PC-9 (cell line): ENCODE measurements around the gene ZRANB1. TPM values are rescaled to one million over a fixed set of nuclear protein-coding genes. Genes with fewer than 3 reads are reported as not detected.

Experiments used
- BruUV-seq: library from RNA; stranded (reverse); fragments of 400-500 nt; replicated peaks from 2 replicates; lab custom pipeline; 2021; lab: Mats Ljungman, UMichigan
- CTCF ChIA-PET: fragments of 300-600 bp; sonication (Branson Sonifier 250); formaldehyde crosslinking; loops from one replicate; lab custom pipeline; 2022; ENCODE audit warnings: antibody characterized with exemption; lab: Charles Lee
- POLR2A ChIA-PET: fragments of 300-600 bp; sonication (Branson Sonifier 250); formaldehyde crosslinking; loops from one replicate; lab custom pipeline; 2022; ENCODE audit warnings: antibody characterized with exemption; ENCODE audit not compliant: unreplicated experiment; lab: Charles Lee
- DNase-seq, 2 experiments: peaks; one replicate each; pipeline versions ENCODE4 v3.0.0 to v3.0.0-alpha.2; 2015 to 2022; ENCODE audit warnings: mixed read lengths in 1 of 2
- H2AFZ ChIP-seq: fragments of 200-600 bp; sonication (generic); 2 replicates; pipeline ENCODE4 v1.8.1; 2017; ENCODE audit warnings: antibody characterized with exemption
- H3F3A ChIP-seq: fragments of 200-600 bp; sonication (generic); 2 replicates; pipeline ENCODE4 v1.8.1; 2017; ENCODE audit warnings: antibody characterized with exemption, mild to moderate bottlenecking, low read depth; ENCODE audit not compliant: insufficient read depth
- H3K27ac ChIP-seq: fragments of 200-600 bp; sonication (generic); 2 replicates; pipeline ENCODE4 v1.6.1; 2016; ENCODE audit warnings: mixed run types
- H3K27me3 ChIP-seq: fragments of 200-600 bp; sonication (generic); 2 replicates; pipeline ENCODE4 v1.6.1; 2016; ENCODE audit warnings: low read depth, mixed run types; ENCODE audit not compliant: insufficient read depth
- H3K36me3 ChIP-seq: fragments of 200-600 bp; sonication (generic); 2 replicates; pipeline ENCODE4 v1.6.1; 2016; ENCODE audit warnings: low read depth, mixed run types
- H3K4me1 ChIP-seq: fragments of 200-600 bp; sonication (generic); replicated peaks from 2 replicates; pipeline ENCODE4 v1.6.1; 2016; ENCODE audit warnings: mixed run types; ENCODE audit not compliant: insufficient read depth
- H3K4me2 ChIP-seq: fragments of 200-600 bp; sonication (generic); 2 replicates; pipeline ENCODE4 v1.6.1; 2017; ENCODE audit warnings: mixed run types
- H3K4me3 ChIP-seq: fragments of 200-600 bp; sonication (generic); 2 replicates; pipeline ENCODE4 v1.6.1; 2016; ENCODE audit warnings: mixed run types
- H3K79me2 ChIP-seq: fragments of 200-600 bp; sonication (generic); 2 replicates; pipeline ENCODE4 v1.6.1; 2017; ENCODE audit warnings: low read depth, mixed run types
- H3K9me2 ChIP-seq: fragments of 200-600 bp; sonication (generic); 2 replicates; pipeline ENCODE4 v1.8.1; 2017; ENCODE audit warnings: mild to moderate bottlenecking; ENCODE audit not compliant: insufficient read depth
- H3K9me3 ChIP-seq: fragments of 200-600 bp; sonication (generic); 2 replicates; pipeline ENCODE4 v1.8.1; 2016; ENCODE audit warnings: low read depth; ENCODE audit not compliant: insufficient read depth
- H4K20me1 ChIP-seq: fragments of 200-600 bp; sonication (generic); 2 replicates; pipeline ENCODE4 v1.8.1; 2017; ENCODE audit not compliant: insufficient read depth
- CTCF ChIP-seq: fragments of 200-600 bp; sonication (generic); conservative IDR thresholded peaks from 2 replicates; pipeline ENCODE4 v1.6.1; 2017; ENCODE audit warnings: mixed run types, antibody characterized with exemption, mild to moderate bottlenecking, moderate library complexity
- EZH2 ChIP-seq: fragments of 200-600 bp; sonication (generic); IDR thresholded peaks from 2 replicates; pipeline ENCODE4 v1.8.0; 2017; ENCODE audit warnings: antibody characterized with exemption, low read depth
- intact Hi-C: fragments of 100-400 bp; cut with micrococcal nuclease; formaldehyde crosslinking; loops from one replicate; pipeline ENCODE4 v1.10.0; 2022; ENCODE audit not compliant: unreplicated experiment
- total RNA-seq: library from RNA; stranded (reverse); gene quantifications from 2 replicates; pipeline ENCODE4 v1.2.3, GENCODE V29; 2021

ZRANB1 gene
- total RNA-seq, 1 experiment from 2014 or later, result 10.9 TPM

- Histone ChIP-seq H3K27ac (no peak overlapping the region), H4K20me1 (peaks cover 18% of the 10 kb centered on the region; the same call in 1 of the 2 replicates), H3K27me3 (no peaks in the 10 kb centered on the region), H3K4me1 (peaks cover 6% of the 10 kb centered on the region; the same call in 1 of the 2 replicates), H3K79me2 (peaks cover 68% of the 10 kb centered on the region), H3K36me3 (no peaks in the 10 kb centered on the region), H3K9me3 (no peaks in the 10 kb centered on the region), H3K4me2 (no peak overlapping the region), H3K4me3 (no peak overlapping the region), H2AFZ (no peak overlapping the region), H3F3A (0 out of 2 replicates have a peak, but pooled peaks cover 3% of the 10 kb centered on the region), H3K9me2 (no peaks in the 10 kb centered on the region)
- DNase-seq, result no peak
- intact Hi-C loops, result no loop called here
- TF ChIP-seq CTCF, result no peak
- no peak for TF ChIP-seq EZH2
- CTCF ChIA-PET, result no interaction called here
- BruUV-seq, result no TSS peak
- POLR2A ChIA-PET, result interaction anchor here (0.9 kb wide), 1 partner anchor 162 kb away, joined by 14 read pairs; no protein-coding TSS in a partner anchor
Observed at GRCh38 chr10:124953421-124953820, 11.5 kb downstream of the ZRANB1 start.

GRCh38 chr10:124955243-124955642 lies 13.3 kb downstream of the ZRANB1 start:
- intact Hi-C loops, result no loop called here
- Histone ChIP-seq H4K20me1 (peaks cover 26% of the 10 kb centered on the region), H3K4me2 (no peak overlapping the region), H3K4me3 (no peak overlapping the region), H3K9me2 (no peaks in the 10 kb centered on the region), H3K27me3 (no peaks in the 10 kb centered on the region), H3K4me1 (peaks cover 6% of the 10 kb centered on the region; the same call in 1 of the 2 replicates), H3K36me3 (no peaks in the 10 kb centered on the region), H3K27ac (no peak overlapping the region), H3K79me2 (peaks cover 67% of the 10 kb centered on the region), H3F3A (0 out of 2 replicates have a peak, but pooled peaks cover 3% of the 10 kb centered on the region), H3K9me3 (no peaks in the 10 kb centered on the region), H2AFZ (no peak overlapping the region)
- no peak for DNase-seq
- POLR2A ChIA-PET, result no interaction called here
- no TSS peak for BruUV-seq
- CTCF ChIA-PET, result no interaction called here
- TF ChIP-seq EZH2, result no peak
- TF ChIP-seq CTCF, result no peak

- H3F3A ChIP-seq, result 0 out of 2 replicates have a peak, but pooled peaks cover 3% of the 10 kb centered on the region
- H3K27ac ChIP-seq, result no peak overlapping the region
- H2AFZ ChIP-seq, result no peak overlapping the region
- H3K9me2 ChIP-seq, result no peaks in the 10 kb centered on the region
- TF ChIP-seq CTCF (no peak), EZH2 (no peak)
- H3K27me3 ChIP-seq, result no peaks in the 10 kb centered on the region
- ChIA-PET CTCF (no interaction called here), POLR2A (no interaction called here)
- H3K9me3 ChIP-seq, result no peaks in the 10 kb centered on the region
- H3K36me3 ChIP-seq, result no peaks in the 10 kb centered on the region
- no peak for DNase-seq
- no TSS peak for BruUV-seq
- H3K4me3 ChIP-seq, result no peak overlapping the region
- H3K4me2 ChIP-seq, result no peak overlapping the region
- intact Hi-C loops, result no loop called here
- peaks cover 6% of the 10 kb centered on the region; the same call in 1 of the 2 replicates for H3K4me1 ChIP-seq
- peaks cover 66% of the 10 kb centered on the region for H3K79me2 ChIP-seq
- H4K20me1 ChIP-seq, result peaks cover 26% of the 10 kb centered on the region
Observed at GRCh38 chr10:124955868-124956267, 13.9 kb downstream of the ZRANB1 start.
